GM12873 (cell line): Measurements from ENCODE around the gene GUCA1C.

Source experiments
- TF ChIP-seq, protein P1 (sequence below): IDR thresholded peaks from 2 replicates; pipeline ENCODE4 v1.5.1; 2012; ENCODE audit warnings: low read depth, mild to moderate bottlenecking, moderate library complexity, low read length, control low read depth; ENCODE audit not compliant: insufficient read depth; ENCODE audit errors: missing control alignments

GUCA1C gene, protein sequence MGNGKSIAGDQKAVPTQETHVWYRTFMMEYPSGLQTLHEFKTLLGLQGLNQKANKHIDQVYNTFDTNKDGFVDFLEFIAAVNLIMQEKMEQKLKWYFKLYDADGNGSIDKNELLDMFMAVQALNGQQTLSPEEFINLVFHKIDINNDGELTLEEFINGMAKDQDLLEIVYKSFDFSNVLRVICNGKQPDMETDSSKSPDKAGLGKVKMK

GRCh38 chr3:108953700-108954099 lies at the start of gene GUCA1C:
TSS of gene GUCA1C (minus strand) at chr3:108953879. CDS start at chr3:108953762, 117 bp downstream.
- TF ChIP-seq, protein P1, sequence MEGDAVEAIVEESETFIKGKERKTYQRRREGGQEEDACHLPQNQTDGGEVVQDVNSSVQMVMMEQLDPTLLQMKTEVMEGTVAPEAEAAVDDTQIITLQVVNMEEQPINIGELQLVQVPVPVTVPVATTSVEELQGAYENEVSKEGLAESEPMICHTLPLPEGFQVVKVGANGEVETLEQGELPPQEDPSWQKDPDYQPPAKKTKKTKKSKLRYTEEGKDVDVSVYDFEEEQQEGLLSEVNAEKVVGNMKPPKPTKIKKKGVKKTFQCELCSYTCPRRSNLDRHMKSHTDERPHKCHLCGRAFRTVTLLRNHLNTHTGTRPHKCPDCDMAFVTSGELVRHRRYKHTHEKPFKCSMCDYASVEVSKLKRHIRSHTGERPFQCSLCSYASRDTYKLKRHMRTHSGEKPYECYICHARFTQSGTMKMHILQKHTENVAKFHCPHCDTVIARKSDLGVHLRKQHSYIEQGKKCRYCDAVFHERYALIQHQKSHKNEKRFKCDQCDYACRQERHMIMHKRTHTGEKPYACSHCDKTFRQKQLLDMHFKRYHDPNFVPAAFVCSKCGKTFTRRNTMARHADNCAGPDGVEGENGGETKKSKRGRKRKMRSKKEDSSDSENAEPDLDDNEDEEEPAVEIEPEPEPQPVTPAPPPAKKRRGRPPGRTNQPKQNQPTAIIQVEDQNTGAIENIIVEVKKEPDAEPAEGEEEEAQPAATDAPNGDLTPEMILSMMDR, result no peak

- TF ChIP-seq, protein P1, result no peak
These were observed 44.8 kb upstream of the GUCA1C start for GRCh38 chr3:108998436-108998835.

DNA sequence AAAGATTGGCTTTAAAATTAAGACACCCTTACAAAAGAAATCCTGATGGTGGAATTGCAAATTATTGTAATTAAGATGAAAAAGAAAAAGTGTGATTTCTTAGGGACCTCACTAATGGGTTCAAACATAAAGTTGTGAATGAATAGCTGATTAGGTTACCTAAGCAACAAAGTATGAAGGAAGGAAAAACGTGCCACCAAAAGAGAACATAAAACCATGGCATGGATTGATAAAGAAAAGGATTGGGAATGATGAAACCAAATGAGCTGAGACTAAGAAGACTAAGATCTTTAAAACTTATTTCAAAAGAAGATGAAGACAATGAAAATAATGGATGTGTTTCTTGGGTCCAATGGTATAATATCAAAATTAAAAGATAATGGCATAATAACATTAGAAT lies 32.2 kb upstream of the GUCA1C start:
- TF ChIP-seq, protein P1, result no peak

GRCh38 chr3:108983051-108983450 lies 29.4 kb upstream of the GUCA1C start:
- TF ChIP-seq, protein P1, result no peak

- TF ChIP-seq, protein P1, result no peak
These were observed 22.4 kb upstream of the GUCA1C start for GRCh38 chr3:108976058-108976457.

DNA sequence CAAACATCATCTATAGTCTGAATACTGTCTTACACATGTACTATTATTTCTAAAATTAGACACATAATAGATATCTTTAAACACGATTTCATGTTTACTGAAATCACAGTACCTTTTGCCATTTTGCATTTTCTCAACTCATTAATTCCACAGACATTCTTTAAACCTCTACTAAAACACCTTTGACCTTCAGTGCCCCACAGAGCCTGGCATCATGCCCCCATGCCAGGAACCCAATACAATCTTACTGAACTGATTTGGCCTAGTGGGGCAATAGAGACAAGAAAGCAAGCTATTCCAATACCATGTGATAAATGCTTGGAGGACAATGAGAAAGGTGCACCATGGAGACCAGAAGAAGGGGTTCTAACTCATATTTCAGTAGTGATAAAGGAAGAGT lies 19.3 kb upstream of the GUCA1C start:
- TF ChIP-seq, protein P1, result no peak

- TF ChIP-seq, protein P1, result no peak
These were observed 18.8 kb upstream of the GUCA1C start for GRCh38 chr3:108972482-108972881.
